ENCODE measurements around the gene WDR93.

WDR93 gene

GRCh38 chr15:89668171-89668570 lies 22.4 kb upstream of the WDR93 start:
- H3K4me3 ChIP-seq (ENCODE audit: low read depth, low read length), result no peak overlapping the region
- no peak for TF ChIP-seq CTCF (IDR thresholded peaks at IDR 0.05; ENCODE audit: borderline replicate concordance, insufficient read depth, low read depth, low read length)

GRCh38 chr15:89669309-89669865 lies 21.2 kb upstream of the WDR93 start:
- TF ChIP-seq CTCF (IDR thresholded peaks at IDR 0.05; ENCODE audit: borderline replicate concordance, insufficient read depth, low read depth, low read length), result no peak
- no peak overlapping the region for H3K4me3 ChIP-seq (ENCODE audit: low read depth, low read length)

DNA sequence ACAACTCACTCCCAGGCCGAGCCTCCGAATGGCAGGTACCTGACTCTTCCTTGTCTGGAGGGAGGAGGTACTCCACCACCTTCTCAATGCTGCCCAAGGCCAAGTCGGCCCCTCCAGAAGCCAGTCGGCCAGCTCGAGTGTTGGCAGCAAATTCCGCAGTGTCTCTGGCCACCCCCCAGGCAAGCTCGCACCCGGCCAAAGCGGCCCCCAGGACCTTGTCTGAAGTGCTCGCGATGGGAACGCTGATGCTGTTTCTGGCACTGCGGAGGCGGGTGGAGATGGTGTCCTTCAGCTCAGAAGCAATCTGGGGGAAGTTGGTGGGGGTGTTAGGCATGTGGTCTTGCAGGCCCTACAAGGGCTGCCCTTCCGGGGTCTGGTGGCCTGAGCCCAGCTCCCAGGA lies 20.7 kb upstream of the WDR93 start:
- no peak for TF ChIP-seq CTCF (IDR thresholded peaks at IDR 0.05; ENCODE audit: borderline replicate concordance, insufficient read depth, low read depth, low read length)

GRCh38 chr15:89670971-89671560 lies 19.5 kb upstream of the WDR93 start:
- no peak overlapping the region for H3K4me3 ChIP-seq (ENCODE audit: low read depth, low read length)
- TF ChIP-seq CTCF (IDR thresholded peaks at IDR 0.05; ENCODE audit: borderline replicate concordance, insufficient read depth, low read depth, low read length), result no peak

More for the DNA sequence above, 20.7 kb upstream of the WDR93 start:
- H3K4me3 ChIP-seq (ENCODE audit: low read depth, low read length), result no peak overlapping the region

GRCh38 chr15:89671687-89672086 lies 18.9 kb upstream of the WDR93 start:
- H3K4me3 ChIP-seq (ENCODE audit: low read depth, low read length), result no peak overlapping the region
- TF ChIP-seq CTCF (IDR thresholded peaks at IDR 0.05; ENCODE audit: borderline replicate concordance, insufficient read depth, low read depth, low read length), result no peak

GRCh38 chr15:89672221-89673164 lies 18.1 kb upstream of the WDR93 start:
- no peak overlapping the region for H3K4me3 ChIP-seq (ENCODE audit: low read depth, low read length)
- TF ChIP-seq CTCF (IDR thresholded peaks at IDR 0.05; ENCODE audit: borderline replicate concordance, insufficient read depth, low read depth, low read length), result no peak

Data from GM12875 (cell line).